Retinal pigment epithelial cell (primary cell): ENCODE results near the gene SGMS1.

Experiments
- DNase-seq: peaks from one replicate; pipeline ENCODE4 v3.0.0-alpha.2; 2010; ENCODE audit warnings: low read depth
- H3K4me3 ChIP-seq: 2 replicates; pipeline ENCODE4 v1.5.1; 2011; ENCODE audit warnings: mild to moderate bottlenecking, low read length, control low read depth, moderate library complexity
- TF ChIP-seq, protein P1 (sequence below): conservative IDR thresholded peaks from 2 replicates; pipeline ENCODE4 v1.5.1; 2011; ENCODE audit warnings: low read depth, low read length, control low read depth, inconsistent platforms

Gene SGMS1

DNA sequence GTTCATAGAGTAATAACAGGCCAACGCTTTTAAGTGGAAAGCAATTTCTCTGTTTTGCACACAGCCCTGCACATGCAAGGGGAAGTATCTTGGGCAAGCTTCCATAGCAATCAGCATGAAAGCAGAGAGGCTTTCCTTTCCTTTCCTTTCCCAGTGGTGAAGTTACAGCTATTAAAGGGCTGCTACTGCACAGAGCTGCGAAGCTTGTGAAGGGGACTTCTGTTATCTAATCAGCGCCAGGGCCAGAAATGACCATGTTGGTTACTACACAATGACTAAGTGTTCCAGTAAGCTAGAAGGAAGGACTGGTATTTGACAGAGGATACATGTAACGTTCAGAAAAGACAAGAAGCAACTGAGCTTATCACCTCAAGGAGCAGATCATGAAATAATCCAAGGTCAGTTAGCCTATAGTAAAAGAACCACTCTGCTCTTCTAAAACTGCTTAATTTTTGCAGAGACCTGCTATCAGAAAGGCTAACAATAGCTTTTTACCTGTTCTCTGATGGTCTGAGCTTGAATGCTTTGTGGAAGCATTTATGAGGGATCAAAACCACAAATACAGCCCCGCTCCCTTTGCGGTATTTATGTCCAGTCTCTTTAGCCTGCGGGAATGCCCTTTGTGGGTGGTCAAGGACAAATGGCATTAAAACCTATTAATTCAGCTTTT lies 45.9 kb downstream of the SGMS1 start:
- DNase-seq = peak; percentile 34
- TF ChIP-seq, protein P1, sequence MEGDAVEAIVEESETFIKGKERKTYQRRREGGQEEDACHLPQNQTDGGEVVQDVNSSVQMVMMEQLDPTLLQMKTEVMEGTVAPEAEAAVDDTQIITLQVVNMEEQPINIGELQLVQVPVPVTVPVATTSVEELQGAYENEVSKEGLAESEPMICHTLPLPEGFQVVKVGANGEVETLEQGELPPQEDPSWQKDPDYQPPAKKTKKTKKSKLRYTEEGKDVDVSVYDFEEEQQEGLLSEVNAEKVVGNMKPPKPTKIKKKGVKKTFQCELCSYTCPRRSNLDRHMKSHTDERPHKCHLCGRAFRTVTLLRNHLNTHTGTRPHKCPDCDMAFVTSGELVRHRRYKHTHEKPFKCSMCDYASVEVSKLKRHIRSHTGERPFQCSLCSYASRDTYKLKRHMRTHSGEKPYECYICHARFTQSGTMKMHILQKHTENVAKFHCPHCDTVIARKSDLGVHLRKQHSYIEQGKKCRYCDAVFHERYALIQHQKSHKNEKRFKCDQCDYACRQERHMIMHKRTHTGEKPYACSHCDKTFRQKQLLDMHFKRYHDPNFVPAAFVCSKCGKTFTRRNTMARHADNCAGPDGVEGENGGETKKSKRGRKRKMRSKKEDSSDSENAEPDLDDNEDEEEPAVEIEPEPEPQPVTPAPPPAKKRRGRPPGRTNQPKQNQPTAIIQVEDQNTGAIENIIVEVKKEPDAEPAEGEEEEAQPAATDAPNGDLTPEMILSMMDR = no peak
- no peak overlapping the region for H3K4me3 ChIP-seq

DNA sequence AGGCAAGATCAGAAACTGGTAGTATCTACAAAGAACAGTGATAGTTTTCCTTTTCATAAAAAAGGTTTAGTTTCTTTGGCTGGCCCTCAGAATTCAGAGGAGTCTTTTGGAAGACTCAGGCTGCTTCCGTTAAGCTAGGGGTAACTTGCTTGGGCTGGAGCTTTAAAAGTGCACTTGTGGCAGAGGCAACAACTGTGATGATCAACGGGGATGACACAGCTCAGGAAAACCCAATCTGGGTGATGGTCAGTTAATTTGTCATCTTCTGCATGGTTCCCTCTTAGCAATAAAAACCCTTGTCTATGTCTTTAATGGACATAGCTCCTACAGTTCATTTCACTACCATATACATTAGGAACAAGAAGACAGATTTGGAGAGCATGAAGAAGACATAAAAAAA lies 46.7 kb downstream of the SGMS1 start:
- no peak for DNase-seq

DNA sequence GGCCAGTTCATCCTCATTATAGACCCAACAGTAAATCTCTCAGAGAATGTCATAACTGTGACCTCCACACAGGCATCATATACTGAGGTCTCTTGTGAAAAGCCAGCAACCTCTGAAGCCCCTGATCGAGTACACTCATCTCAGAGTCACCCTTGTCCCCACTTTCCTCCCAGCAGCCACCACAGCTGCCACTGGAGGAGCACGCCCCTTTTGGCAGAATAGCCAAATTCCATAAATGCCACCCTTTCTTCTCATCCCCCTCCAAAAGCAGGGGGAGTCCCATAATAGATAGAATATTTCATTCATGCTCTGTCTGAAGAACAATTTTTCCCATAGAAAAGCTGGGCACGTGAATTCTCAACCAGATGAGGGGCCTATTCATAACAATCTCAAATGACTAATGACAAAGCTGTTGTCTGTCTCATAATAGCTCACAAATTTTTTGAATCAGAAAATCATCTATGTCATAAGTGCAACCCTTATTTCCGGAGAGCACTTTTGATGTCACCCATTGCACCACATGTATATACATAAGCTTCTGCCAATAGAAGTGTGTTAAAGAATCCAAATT lies 47.4 kb downstream of the SGMS1 start:
- TF ChIP-seq, protein P1 = no peak
- DNase-seq = no peak

More for the DNA sequence above, 46.7 kb downstream of the SGMS1 start:
- H3K4me3 ChIP-seq = no peak overlapping the region
- TF ChIP-seq, protein P1 = no peak

DNA sequence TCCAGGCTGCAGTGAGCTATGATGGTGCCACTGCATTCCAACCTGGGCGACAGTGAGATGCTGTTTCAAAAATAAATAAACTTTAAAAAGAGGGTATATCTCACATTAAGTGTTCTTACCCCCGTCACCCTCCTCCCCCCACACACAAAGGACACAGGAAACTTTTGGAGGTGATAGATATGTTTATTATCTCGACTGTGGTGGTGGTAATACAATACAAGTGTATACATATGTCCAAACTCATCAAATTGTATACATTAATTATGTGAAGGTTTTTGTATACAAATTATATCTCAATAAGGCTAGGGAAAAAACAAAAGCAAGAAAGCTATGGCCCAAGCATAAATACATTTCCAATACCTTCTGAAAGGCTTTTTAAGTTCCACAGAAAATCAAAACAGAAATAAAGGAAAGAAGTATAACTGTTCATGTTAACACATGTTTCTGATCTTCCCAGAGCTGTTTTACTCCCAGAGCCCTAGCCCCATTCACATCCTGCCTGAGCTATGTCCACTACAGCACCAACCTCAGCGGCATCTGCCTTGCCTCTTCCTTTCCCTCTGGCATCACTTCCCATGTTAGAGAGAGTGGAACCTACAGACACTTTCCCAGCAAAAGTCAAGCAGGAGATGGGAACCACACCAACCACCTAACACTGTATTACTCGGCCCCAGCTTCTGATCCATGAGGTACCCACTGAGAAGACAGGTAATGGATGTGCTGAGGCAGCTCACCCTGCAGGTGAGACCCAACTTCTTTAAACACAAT lies 48.1 kb downstream of the SGMS1 start:
- H3K4me3 ChIP-seq = no peak overlapping the region
- DNase-seq = no peak
- TF ChIP-seq, protein P1 = no peak

More for the DNA sequence above, 47.4 kb downstream of the SGMS1 start:
- H3K4me3 ChIP-seq = no peak overlapping the region

DNA sequence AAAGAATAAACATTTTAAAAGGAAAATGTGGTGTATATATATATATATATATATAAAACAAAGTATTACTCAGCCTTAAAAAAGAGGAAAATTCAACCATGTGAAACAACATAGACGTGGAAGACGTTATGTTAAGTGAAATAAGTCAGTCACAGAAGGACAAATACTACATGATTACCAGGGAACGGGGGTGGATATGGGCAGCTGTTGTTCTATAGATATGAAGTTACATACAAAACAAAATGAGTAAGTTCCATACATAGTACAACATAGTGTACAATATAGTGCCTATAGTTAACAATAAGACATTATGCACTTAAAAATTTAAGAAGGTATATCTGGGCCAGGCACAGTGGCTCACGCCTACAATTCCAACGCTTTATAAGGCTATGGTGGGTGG lies 48.8 kb downstream of the SGMS1 start:
- no peak overlapping the region for H3K4me3 ChIP-seq
- no peak for DNase-seq
- TF ChIP-seq, protein P1 = no peak

DNA sequence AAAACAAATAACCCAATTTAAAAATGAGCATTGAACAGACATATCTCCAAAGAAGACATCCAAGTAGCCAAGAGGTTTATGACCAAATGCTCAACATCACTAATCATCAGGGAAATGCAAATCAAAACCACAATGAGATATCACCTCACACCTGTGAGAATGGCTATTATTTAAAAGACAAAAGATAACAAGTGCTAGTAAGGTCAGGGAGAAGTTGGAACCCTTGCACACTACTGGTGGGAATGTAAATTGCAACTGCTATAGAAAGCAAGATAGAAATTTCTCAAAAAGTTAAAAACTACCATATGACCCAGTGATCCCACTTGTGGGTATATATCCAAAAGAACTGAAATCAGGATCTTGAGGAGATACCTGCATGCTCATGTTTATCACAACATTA lies 49.5 kb downstream of the SGMS1 start:
- TF ChIP-seq, protein P1 = peak; percentile 33
- DNase-seq = no peak

More for the DNA sequence above, 49.5 kb downstream of the SGMS1 start:
- no peak overlapping the region for H3K4me3 ChIP-seq
